NCI-H2171 (cell line): ENCODE data around the gene SPATA6L.

ENCODE experiments used
- DNase-seq: peaks from one replicate; lab custom pipeline; 2025; lab: John Stamatoyannopoulos, UW

The SPATA6L gene

GRCh38 chr9:4630836-4631235 lies 35.4 kb downstream of the SPATA6L start:
- no peak for DNase-seq

- no peak for DNase-seq
Measured at GRCh38 chr9:4622016-4622415, 44.3 kb downstream of the SPATA6L start.

GRCh38 chr9:4620881-4621555 lies 45.3 kb downstream of the SPATA6L start:
- no peak for DNase-seq

- DNase-seq: no peak
Measured at GRCh38 chr9:4620057-4620765, 46.1 kb downstream of the SPATA6L start.

DNA sequence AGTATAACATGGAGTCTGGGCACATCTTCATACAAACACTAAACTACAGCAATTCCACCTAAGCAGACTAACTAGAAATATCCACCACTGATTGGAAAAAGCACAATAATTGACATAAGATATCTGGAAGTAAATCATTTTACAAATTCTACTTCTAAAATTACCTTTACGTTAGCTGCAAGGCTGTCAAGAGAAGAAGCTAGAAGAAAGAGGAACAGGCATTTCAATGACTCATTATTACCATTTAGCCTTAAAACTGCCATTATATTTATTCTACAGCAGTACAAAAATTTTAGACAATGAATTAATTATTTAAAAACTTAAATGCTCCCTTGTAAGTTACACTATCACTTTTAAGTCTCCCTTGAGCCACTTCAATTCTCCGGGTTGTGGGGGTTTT lies 47.6 kb downstream of the SPATA6L start:
- no peak for DNase-seq

- DNase-seq: no peak
Measured at GRCh38 chr9:4617752-4618151, 48.5 kb downstream of the SPATA6L start.

DNA sequence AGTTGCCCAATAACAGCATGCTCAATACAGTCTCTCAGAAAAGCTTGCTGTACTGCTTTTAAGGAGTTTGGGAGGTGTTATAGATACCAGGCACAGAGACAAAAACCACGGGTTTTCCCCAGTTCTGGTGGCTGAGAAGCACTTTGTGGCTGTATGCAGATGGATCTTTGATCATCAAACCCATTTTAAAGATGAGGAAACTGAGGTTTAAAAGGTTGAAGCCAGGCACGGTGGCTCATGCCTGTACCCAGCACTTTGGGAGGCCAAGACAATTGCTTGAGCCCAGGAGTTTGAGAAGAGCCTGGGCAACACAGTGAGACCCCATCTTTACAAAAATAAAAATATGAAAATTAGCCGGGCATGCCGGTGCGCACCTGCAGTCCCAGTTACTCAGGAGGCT lies 50.5 kb downstream of the SPATA6L start:
- DNase-seq: no peak

- no peak for DNase-seq
Measured at GRCh38 chr9:4615251-4615650, 51.0 kb downstream of the SPATA6L start.

DNA sequence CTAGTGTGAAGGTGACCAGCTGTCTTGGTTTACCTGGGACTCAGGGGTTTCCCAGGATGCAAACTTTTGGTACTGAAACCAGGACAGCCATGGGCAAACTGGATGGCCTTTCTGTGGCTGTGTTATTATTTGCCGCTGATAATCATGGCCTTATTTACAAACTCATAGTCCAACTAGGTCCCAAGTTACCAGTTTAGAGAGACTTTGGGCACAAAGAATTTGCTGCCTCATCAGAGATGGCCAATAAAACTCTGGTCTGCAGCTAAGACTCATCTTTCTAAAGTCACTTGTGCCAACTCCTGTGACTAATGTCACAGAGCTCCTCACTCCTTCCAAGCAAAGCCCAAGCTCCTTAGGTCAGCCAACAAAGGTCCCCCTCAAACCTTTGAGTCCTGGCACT lies 51.7 kb downstream of the SPATA6L start:
- DNase-seq: no peak

- DNase-seq: peak; percentile 23
Measured at GRCh38 chr9:4606033-4606432, 60.2 kb downstream of the SPATA6L start.

GRCh38 chr9:4604678-4605095 lies 61.6 kb downstream of the SPATA6L start:
- peak; percentile 55 for DNase-seq

DNA sequence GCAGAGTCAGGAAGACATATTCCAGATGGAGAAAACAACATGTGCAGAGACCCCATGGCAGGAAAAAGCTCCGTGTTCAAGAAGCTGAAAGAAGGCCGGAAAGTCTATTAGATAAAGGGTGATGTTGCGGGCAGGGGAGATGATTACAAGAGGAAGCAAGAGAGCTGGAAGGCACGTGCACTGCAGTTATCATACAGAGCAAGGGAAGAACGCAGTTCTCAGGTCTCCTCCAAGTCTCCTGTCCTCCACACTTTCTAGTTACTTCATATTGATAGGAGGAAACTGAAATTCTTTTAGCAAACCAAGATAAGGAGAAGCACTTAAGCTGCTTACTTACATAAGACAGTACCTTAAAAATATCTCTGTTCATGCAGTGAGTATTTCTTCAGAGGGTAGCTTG lies 62.5 kb downstream of the SPATA6L start:
- no peak for DNase-seq

DNA sequence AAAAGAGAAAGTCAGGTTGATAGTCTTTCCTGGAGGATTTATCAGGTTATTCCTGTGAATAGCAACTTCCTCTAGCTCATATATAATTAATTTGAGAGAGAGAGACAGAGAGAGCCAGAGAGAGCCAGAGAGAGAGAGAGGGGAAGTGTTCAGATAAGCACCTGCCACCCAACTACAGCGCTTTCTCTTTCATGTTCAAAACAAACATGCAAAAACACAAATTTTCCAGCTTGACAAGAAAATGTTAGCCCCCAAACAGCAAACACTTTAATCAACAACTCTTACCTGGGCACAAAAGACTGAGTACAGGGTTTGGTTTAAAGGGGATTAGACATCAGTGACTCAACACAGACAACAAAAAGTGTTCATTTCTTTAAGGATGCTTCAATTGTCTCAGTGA lies 65.9 kb downstream of the SPATA6L start:
- no peak for DNase-seq

DNA sequence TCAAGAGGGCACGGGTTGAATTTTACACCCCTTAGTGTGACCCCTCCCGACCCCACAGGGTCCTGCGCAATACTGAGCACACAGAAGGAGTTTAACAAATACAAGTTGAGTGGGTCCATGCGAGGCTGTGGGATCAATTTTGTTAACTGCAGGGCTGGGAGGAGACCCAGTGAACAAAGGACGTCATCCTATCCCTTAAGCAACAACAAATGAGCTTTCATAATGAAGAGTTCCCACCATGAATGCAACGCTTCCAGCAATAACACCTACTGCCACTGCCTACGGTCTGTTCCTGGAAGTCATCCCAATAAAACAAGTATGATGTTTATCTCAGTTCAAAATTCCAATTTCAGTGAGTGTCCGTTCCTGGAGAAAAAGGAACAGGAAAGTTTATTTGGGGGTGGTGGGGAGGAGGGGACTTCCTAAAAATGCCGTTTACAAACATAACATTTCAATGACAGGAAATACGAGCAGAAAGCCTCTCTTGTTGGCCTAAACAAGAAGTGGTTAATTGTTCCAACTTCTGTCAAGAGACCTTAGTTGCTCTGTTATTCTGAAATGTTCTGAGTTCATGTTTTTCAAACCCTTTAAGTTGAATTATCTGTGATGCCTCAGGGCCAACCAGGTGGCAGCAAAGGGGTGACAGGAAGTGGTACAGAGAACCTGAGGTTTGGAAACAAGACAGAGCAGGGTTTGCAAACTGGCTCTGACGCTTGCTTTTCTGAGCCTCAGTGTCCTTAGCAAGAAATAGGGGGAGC lies 69.9 kb downstream of the SPATA6L start:
- DNase-seq: no peak

DNA sequence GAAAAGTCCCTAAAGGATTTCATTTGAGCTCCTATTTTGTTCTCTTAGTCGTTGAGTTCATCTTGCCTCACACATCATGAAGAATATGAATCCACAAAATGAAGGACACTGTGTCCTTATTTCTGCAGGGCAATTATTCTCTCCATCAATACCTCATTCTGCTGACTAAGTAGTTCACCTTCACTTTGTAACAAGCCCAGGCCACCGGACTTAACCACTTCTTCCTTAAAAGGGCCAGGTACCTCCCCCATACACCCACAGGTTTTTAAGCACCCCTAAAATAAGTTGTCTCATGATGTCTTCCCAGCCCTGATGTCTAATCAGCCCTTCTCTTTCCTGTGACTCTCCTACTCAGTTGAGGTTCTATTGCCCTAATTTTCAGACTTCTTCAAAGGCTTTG lies 71.3 kb downstream of the SPATA6L start:
- no peak for DNase-seq

GRCh38 chr9:4594545-4594944 lies 71.7 kb downstream of the SPATA6L start:
- no peak for DNase-seq

- no peak for DNase-seq
Measured at GRCh38 chr9:4592886-4593285, 73.4 kb downstream of the SPATA6L start.

- DNase-seq: no peak
Measured at GRCh38 chr9:4592295-4592694, 74.0 kb downstream of the SPATA6L start.

- DNase-seq: no peak
Measured at GRCh38 chr9:4591123-4591500, 75.2 kb downstream of the SPATA6L start.

- no peak for DNase-seq
Measured at GRCh38 chr9:4590430-4591122, 75.7 kb downstream of the SPATA6L start.

GRCh38 chr9:4588721-4589120 lies 77.6 kb downstream of the SPATA6L start:
- DNase-seq: no peak

GRCh38 chr9:4585135-4585534 lies 81.1 kb downstream of the SPATA6L start:
- no peak for DNase-seq

DNA sequence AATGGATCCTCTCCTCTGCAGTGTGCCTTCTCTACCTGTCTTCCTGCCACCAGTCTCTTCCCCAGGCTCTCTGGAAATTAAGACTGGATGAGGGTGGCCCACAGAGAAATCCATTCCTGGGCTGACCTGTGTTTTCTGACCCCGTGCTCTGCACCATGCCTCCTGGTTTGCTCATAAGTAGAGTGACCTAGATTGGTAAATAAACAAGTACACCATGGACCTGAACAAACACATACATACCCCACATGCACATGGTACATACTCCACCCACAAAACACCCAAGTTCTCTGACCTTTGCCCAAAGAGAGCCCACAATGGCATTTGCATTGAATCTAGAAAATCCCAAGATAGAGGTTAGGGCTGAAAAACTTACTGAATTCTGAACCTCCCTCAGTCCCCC lies 81.6 kb downstream of the SPATA6L start:
- DNase-seq: no peak
